GM19455 (cell line): ENCODE results near the gene PTK7.
"Not testable (repeated sequence)": the region's sequence is repeated elsewhere in the genome, so short reads cannot be mapped to it uniquely, and the experiment has no call there.

Source experiments
- ATAC-seq: cut with Tn5 transposase; IDR thresholded peaks from one replicate; pipeline ENCODE4 v1.9.1; 2021; ENCODE audit not compliant: unreplicated experiment

The PTK7 gene

GRCh38 chr6:43054206-43054943 lies 21.7 kb upstream of the PTK7 start:
- no peak for ATAC-seq

- no peak for ATAC-seq
Observed at GRCh38 chr6:43055966-43056365, 20.1 kb upstream of the PTK7 start.

DNA sequence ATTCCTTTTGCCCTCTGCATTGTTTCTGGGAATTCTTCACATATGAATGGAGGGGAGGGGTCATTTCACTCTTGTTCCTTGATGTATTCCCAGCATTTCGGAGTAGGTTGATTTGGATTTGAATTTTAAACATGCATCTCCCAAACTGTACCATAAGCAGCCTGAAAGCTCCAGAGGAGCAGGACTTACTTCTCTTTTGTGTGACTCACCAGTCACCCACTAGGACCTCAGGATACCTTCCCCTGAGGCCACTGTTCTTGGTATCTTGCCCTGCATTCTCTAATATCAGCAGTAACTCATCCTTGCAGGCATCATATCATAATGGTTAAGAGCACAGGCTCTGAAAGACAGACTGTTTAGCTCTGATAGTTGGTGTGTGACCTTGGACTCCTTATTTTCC lies 17.6 kb upstream of the PTK7 start:
- ATAC-seq = no peak

DNA sequence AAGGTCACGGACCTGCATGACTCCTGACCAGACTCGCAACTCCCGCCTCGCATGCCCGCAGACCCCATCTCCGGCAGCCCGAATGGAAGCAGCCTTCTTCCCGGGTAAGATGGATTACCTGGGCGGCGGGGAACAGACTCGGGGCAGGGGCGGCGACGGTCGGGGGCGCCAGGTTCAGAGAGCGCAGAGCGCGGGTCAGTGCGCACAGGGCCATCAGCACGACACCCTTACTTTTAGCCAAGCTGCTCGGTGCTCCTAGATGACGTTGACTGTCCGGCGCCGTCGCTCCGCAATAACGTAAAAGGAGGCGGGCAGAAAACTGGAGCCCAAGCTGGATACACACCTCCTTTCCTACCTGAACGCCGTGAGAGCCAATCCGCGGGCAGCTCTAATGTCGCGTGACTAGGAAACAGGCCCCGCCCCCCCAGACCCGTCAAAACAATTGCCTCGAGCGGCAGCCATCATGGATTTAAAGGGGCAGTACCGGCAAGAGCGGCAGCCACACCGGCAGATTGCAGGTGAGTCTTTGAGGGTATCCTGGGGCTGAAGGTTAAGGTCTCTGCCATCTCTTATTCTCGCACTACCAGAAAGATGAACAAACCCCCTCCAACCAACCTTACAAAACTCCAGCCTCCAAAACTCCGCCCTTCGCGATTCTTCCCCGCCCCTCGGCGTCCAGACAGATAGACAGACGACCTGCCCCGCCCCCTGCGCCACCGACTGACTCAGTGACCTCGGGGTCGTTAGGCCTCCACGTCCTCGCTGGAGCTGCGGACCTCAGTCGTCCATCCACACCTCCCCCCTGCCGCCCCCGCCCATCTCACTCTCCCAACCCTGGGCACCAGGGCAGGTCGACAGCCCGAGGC lies 16.7 kb upstream of the PTK7 start, which contains the start of the genes KLC4 and MRPL2:
Gene KLC4 (plus strand): TSS at position 464 of the 866 bp plus-strand sequence. CDS start 1,705 bp downstream, outside the sequence.
Gene MRPL2 (minus strand): TSS at position 267 of the 866 bp plus-strand sequence. CDS start 53 bp downstream, at position 214.
- peak; percentile 89 for ATAC-seq

GRCh38 chr6:43060034-43060754 lies 15.9 kb upstream of the PTK7 start:
- ATAC-seq = no peak

DNA sequence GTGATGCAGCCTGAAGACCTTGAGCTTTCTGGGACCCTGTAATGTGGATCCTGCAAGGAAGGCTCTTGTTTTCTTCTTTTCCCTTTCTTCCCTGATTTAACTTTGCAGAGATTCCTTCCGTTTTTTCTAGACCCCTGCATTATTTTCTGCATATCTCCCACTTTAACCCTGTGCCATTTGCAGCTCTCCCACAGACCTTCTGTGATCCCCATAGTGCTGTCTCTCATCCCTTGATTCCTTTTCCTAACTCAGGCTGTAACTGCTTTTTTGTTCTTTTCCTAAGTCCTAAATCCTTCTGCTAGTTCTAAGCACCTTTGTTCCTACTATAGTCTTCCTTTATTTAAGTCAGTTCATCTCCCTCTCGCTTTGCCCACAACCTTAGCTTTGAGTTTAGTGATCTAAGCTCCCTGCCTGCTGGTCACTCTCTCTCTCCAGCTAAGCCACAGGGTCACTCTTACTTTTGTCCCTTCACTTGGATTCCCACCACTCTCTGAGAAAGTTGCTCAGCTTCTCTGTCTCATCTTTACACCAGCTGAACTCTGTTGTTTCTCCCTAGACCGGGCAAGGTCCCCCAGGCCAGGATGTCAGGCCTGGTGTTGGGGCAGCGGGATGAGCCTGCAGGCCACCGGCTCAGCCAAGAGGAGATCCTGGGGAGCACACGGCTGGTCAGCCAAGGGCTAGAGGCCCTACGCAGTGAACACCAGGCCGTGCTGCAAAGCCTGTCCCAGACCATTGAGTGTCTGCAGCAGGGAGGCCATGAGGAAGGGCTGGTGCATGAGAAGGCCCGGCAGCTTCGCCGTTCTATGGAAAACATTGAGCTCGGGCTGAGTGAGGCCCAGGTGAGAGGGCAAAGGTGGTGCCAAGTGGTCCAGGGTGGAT lies 15.1 kb upstream of the PTK7 start:
- no peak for ATAC-seq

- no peak for ATAC-seq
Observed at GRCh38 chr6:43061861-43062260, 14.3 kb upstream of the PTK7 start.

- ATAC-seq = no peak
Observed at GRCh38 chr6:43062818-43063217, 13.3 kb upstream of the PTK7 start.

DNA sequence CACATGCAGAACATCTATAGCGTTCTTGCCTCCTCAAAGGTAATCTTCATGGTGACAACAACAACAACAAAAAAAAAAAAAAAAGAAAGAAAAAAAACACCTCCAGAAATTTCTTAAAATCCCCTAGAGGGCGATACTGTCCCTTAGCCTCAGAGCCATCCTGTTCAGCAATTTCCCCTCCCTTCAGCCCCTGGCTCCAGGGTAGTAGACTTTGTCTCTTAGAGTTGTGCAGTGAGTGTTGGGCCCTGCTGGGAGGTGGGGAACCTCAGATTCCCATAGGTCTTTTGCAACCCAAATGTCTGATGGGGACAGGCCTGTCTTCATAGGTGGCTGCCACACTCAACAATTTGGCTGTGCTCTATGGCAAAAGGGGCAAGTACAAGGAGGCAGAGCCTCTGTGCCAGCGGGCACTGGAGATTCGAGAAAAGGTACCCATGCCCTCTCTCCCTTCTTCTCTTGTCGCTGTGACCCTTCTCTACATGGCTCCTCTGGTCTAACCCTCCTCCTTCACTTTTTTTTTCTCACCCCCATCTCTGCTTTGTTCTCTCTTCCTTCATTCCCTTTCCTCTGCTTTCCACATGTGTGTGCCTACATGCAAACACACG lies 6.0 kb upstream of the PTK7 start:
- ATAC-seq = no peak

GRCh38 chr6:43074847-43075669 lies 1.1 kb upstream of the PTK7 start:
- no peak for ATAC-seq

DNA sequence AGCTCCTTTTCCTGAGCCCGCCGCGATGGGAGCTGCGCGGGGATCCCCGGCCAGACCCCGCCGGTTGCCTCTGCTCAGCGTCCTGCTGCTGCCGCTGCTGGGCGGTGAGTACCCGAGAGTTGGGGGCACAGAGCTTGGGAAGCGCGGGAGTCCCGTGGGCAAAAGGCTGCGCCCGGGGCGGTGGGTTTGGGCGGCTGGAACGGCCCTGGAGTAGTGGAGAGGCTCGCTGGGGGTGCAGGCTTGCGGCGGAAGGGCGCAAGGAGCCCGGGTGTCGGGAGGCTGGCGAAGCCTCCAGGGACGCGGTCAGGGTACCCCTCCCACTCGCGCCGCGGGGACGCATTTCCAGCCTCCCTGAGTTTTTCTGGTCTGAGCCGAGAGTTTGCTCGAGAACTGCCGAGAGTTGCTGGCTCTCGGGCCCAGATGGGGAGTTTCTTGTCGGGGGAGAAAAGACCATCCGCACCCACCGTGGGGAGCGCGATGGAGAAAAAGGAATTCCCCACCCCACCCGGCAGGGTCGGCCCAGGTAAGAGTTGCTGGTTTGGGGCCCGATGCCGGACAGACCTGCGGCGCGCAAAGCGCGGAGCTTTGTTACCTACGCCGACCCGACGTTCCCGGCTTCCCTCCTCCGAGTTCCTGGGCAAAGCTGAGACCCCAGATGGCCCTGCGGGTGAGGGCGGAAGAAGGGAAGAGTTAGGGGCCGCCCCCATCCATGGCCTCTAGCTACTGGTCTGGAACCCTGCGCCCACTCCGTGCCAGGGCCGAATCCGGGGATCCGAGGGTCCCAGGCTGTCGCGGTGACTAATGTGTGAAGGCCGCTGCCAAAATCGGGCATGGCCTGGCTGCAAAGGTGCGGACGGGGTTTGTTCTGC lies 584 bp downstream of the PTK7 start:
- no peak for ATAC-seq

DNA sequence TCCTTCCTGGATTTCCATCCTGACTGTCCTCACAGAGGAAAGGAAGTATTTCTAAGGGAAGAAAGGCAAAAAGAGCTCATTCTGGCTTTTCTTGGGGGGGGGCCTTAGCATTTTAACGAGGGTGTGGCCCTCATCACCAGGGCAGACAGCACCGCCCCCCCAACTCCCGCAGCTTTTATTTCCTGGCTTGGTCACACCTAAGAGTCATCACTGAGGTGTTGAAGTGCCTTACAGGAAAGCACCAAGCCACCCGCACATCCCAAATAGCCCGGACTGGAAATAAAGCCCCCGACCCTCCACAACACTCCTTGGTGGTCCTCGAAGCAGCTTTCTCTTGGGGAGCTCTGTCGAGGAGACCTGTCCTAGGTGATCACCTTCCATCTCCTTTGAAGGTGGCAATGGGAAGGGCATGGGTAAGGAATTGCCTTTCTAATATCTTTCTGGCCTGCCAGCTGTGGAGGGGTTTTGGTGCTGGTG lies 1.3 kb downstream of the PTK7 start:
- no peak for ATAC-seq

DNA sequence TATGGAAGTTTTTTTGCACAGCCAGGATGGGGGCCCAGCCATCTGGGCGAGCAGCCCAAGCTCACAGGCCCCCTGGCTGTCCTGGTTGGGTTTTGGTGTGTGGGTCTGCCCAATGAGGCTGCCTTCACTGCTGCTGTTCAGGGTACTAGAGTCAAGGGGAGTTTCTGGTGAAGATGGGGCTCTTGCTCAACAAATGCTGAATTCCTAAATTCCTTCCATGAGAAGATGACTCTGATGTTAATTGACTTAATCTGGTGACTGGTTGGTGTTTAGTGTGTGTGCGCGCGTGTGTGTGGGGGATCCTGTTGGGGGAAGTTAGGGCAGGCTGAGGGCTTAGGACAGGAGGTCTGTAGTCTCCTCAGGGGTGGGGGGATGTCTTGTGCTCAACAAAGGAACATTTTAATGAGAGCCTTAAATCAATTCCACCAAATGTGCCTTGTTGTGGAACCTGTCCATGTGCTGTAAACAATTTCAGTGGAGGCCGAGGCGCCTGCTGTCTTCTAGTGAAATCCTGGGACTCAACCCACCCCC lies 1.9 kb downstream of the PTK7 start:
- ATAC-seq = no peak

- ATAC-seq = no peak
Observed at GRCh38 chr6:43078691-43079090, 2.6 kb downstream of the PTK7 start.

DNA sequence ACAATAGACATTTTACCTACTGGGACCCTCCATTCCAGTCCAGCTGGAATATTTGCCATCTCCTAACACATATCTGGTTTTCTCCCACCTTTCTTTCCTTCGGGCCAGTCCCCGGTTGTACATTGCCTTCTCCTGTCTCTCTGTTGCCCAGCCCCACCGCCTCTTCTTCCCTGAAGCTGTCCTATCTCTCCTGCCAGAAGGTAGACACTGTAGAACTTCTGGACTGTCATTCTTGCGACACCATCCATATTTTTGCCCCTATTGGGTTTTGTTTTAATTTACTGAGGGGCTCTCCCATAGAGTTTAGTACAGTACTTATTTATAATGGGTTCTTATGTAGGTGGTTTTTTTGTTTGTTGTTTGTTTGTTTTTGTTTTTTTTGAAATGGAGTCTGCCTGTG lies 4.9 kb downstream of the PTK7 start:
- ATAC-seq = no peak

- ATAC-seq = not testable (repeated sequence)
Observed at GRCh38 chr6:43081922-43082321, 5.8 kb downstream of the PTK7 start.

- no peak for ATAC-seq
Observed at GRCh38 chr6:43082806-43083655, 6.9 kb downstream of the PTK7 start.
